ENCODE measurements around the gene TNFAIP2.

Gene TNFAIP2

GRCh38 chr14:103134919-103135318, 11.7 kb downstream of the TNFAIP2 start:
- no peak overlapping the region for H3K4me3 ChIP-seq (ENCODE audit: low read depth, low read length)
- TF ChIP-seq CTCF (IDR thresholded peaks at IDR 0.05; ENCODE audit: control insufficient read depth, extremely low read depth, insufficient read depth) = no peak
- no peak for DNase-seq (ENCODE audit: low read depth)

- no peak overlapping the region for H3K4me3 ChIP-seq (ENCODE audit: low read depth, low read length)
- TF ChIP-seq CTCF (IDR thresholded peaks at IDR 0.05; ENCODE audit: control insufficient read depth, extremely low read depth, insufficient read depth) = no peak
- no peak for DNase-seq (ENCODE audit: low read depth)
Observed at GRCh38 chr14:103135333-103136260, 12.3 kb downstream of the TNFAIP2 start.

- no peak for TF ChIP-seq CTCF (IDR thresholded peaks at IDR 0.05; ENCODE audit: control insufficient read depth, extremely low read depth, insufficient read depth)
Observed at GRCh38 chr14:103136388-103137271, 13.4 kb downstream of the TNFAIP2 start.

GRCh38 chr14:103137689-103138300, 14.5 kb downstream of the TNFAIP2 start:
- no peak overlapping the region for H3K4me3 ChIP-seq (ENCODE audit: low read depth, low read length)
- no peak for DNase-seq (ENCODE audit: low read depth)
- no peak for TF ChIP-seq CTCF (IDR thresholded peaks at IDR 0.05; ENCODE audit: control insufficient read depth, extremely low read depth, insufficient read depth)

More at GRCh38 chr14:103136388-103137271, 13.4 kb downstream of the TNFAIP2 start:
- H3K4me3 ChIP-seq (ENCODE audit: low read depth, low read length) = no peak overlapping the region
- DNase-seq (ENCODE audit: low read depth) = no peak

GRCh38 chr14:103138301-103139131, 15.3 kb downstream of the TNFAIP2 start:
- TF ChIP-seq CTCF (IDR thresholded peaks at IDR 0.05; ENCODE audit: control insufficient read depth, extremely low read depth, insufficient read depth) = no peak
- no peak for DNase-seq (ENCODE audit: low read depth)
- no peak overlapping the region for H3K4me3 ChIP-seq (ENCODE audit: low read depth, low read length)
